Endothelial cell of umbilical vein (primary cell): ENCODE results near the gene FOXO1. TPM values are rescaled to one million over a fixed set of nuclear protein-coding genes. Genes with fewer than 3 reads are reported as not detected.

Experiments
- BruUV-seq: library from RNA; stranded (reverse); fragments of 400-500 nt; replicated peaks from 2 replicates; lab custom pipeline; 2021; lab: Mats Ljungman, UMichigan
- CTCF ChIA-PET: fragments of 300-600, 350-600 bp; sonication (Branson Sonifier 250); formaldehyde crosslinking; loops from one replicate; lab custom pipeline; 2021; ENCODE audit warnings: antibody characterized with exemption, inconsistent platforms; lab: Charles Lee
- POLR2A ChIA-PET: fragments of 300-600, 350-600 bp; sonication (Branson Sonifier 250); formaldehyde crosslinking; loops from one replicate; lab custom pipeline; 2021; ENCODE audit warnings: antibody characterized with exemption, inconsistent platforms; lab: Charles Lee
- DNase-seq: peaks from one replicate; pipeline ENCODE4 v3.0.0-alpha.2; 2011; ENCODE audit warnings: low read depth, low spot score
- FAIRE-seq: peaks from 2 replicates; lab custom pipeline; 2011; peaks lifted over from hg19 to GRCh38; lab: Jason Lieb, UNC
- H2AFZ ChIP-seq: 2 replicates; pipeline ENCODE4 v1.6.0; 2012; ENCODE audit warnings: low read depth, low read length, control low read depth, inconsistent platforms
- H3K27ac ChIP-seq: 2 replicates; pipeline ENCODE4 v1.5.1; 2011; ENCODE audit warnings: low read depth, mild to moderate bottlenecking, control low read depth, low read length, moderate library complexity; ENCODE audit not compliant: insufficient read depth
- H3K27me3 ChIP-seq, 2 experiments: 2 replicates each; pipeline versions ENCODE4 v1.6.0 to v1.6.1; 2011; ENCODE audit warnings: low read length in 2 of 2, mixed read lengths in 1 of 2; ENCODE audit not compliant: control insufficient read depth in 2 of 2, insufficient read depth in 2 of 2
- H3K36me3 ChIP-seq, 2 experiments: 2 replicates in 1 of 2; 3 replicates in 1 of 2; pipeline ENCODE4 v1.5.1; 2011; ENCODE audit warnings: low read length in 2 of 2, mild to moderate bottlenecking in 1 of 2, moderate library complexity in 1 of 2; ENCODE audit not compliant: control insufficient read depth in 2 of 2, insufficient read depth in 2 of 2; ENCODE audit errors: extremely low read depth in 1 of 2
- H3K4me1 ChIP-seq: 3 replicates; pipeline ENCODE4 v1.5.1; 2011; ENCODE audit warnings: mild to moderate bottlenecking, low read length; ENCODE audit not compliant: control insufficient read depth, insufficient read depth; ENCODE audit errors: extremely low read depth
- H3K4me2 ChIP-seq: 2 replicates; pipeline ENCODE4 v1.6.1; 2011; ENCODE audit warnings: low read length, control low read depth, mixed read lengths; ENCODE audit not compliant: insufficient read depth
- H3K4me3 ChIP-seq, 3 experiments: fragments of 200-600 bp in 1 of 3; sonication (generic), shearing (Covaris generic) in 1 of 3; replicated peaks in 1 of 3; 2 replicates each; pipeline ENCODE4 v1.5.1; 2011 to 2016; ENCODE audit warnings: control low read depth in 3 of 3, low read length in 3 of 3, mild to moderate bottlenecking in 2 of 3, inconsistent platforms in 1 of 3, low read depth in 1 of 3, moderate library complexity in 1 of 3; ENCODE audit not compliant: insufficient read depth in 1 of 3
- H3K79me2 ChIP-seq: 2 replicates; pipeline ENCODE4 v1.6.0; 2012; ENCODE audit warnings: low read length, inconsistent platforms; ENCODE audit not compliant: control insufficient read depth, insufficient read depth
- H3K9ac ChIP-seq: replicated peaks from 2 replicates; pipeline ENCODE3; 2011; ENCODE audit warnings: low read length, control low read depth; ENCODE audit not compliant: insufficient read depth; ENCODE audit errors: extremely low read depth
- H3K9me1 ChIP-seq: replicated peaks from 3 replicates; pipeline ENCODE4 v1.6.0; 2011; ENCODE audit warnings: mild to moderate bottlenecking, low read length; ENCODE audit not compliant: control insufficient read depth, insufficient read depth; ENCODE audit errors: extremely low read depth
- H3K9me3 ChIP-seq: replicated peaks from 2 replicates; pipeline ENCODE4 v1.5.1; 2012; ENCODE audit warnings: low read length, inconsistent platforms; ENCODE audit not compliant: control insufficient read depth, insufficient read depth
- H4K20me1 ChIP-seq: replicated peaks from 2 replicates; pipeline ENCODE3; 2011; ENCODE audit warnings: mild to moderate bottlenecking, low read length; ENCODE audit not compliant: control insufficient read depth, insufficient read depth; ENCODE audit errors: extremely low read depth
- CTCF ChIP-seq, 2 donors: IDR thresholded peaks; 1 replicate in 1 of 2; 2 replicates in 1 of 2; pipeline ENCODE4 v1.5.1; 2011; ENCODE audit warnings: low read length in 2 of 2, mild to moderate bottlenecking in 2 of 2, moderate library complexity in 2 of 2, control low read depth in 1 of 2, inconsistent platforms in 1 of 2, low read depth in 1 of 2; ENCODE audit not compliant: insufficient read depth in 1 of 2; ENCODE audit errors: extremely low read depth in 1 of 2
- EZH2 ChIP-seq: IDR thresholded peaks from 2 replicates; pipeline ENCODE4 v1.6.1; 2012; ENCODE audit warnings: borderline replicate concordance, low read depth, mild to moderate bottlenecking, moderate library complexity, low read length, inconsistent platforms; ENCODE audit not compliant: severe bottlenecking
- FOS ChIP-seq: IDR thresholded peaks from 2 replicates; pipeline ENCODE4 v1.6.1; 2011; ENCODE audit warnings: mild to moderate bottlenecking, low read length, moderate library complexity, borderline replicate concordance; ENCODE audit not compliant: insufficient read depth
- GATA2 ChIP-seq: IDR thresholded peaks from 2 replicates; pipeline ENCODE4 v1.7.0; 2011; ENCODE audit warnings: low read depth, mild to moderate bottlenecking, moderate library complexity, mixed read lengths, low read length; ENCODE audit not compliant: insufficient read length, insufficient read depth
- JUN ChIP-seq: IDR thresholded peaks from 2 replicates; pipeline ENCODE4 v1.6.1; 2011; ENCODE audit warnings: borderline replicate concordance, low read depth; ENCODE audit not compliant: insufficient read length, insufficient read depth
- MAX ChIP-seq: IDR thresholded peaks from 2 replicates; pipeline ENCODE4 v1.6.1; 2011; ENCODE audit not compliant: insufficient read depth, insufficient read length
- MYC ChIP-seq: IDR thresholded peaks from one replicate; pipeline ENCODE4 v1.6.1; 2011; ENCODE audit warnings: mild to moderate bottlenecking, low read depth, low read length
- POLR2A ChIP-seq: IDR thresholded peaks from 2 replicates; pipeline ENCODE4 v1.6.1; 2012; ENCODE audit warnings: low read depth, mild to moderate bottlenecking, control low read depth, low read length
- POLR2AphosphoS5 ChIP-seq: IDR thresholded peaks from 2 replicates; pipeline ENCODE4 v1.6.1; 2012; ENCODE audit warnings: low read depth, mild to moderate bottlenecking, control low read depth, low read length, moderate library complexity; ENCODE audit not compliant: insufficient read depth
- dilution Hi-C: fragments of 300-500 bp; cut with MboI; formaldehyde crosslinking; loops from one replicate; pipeline ENCODE4 v1.15.0; 2019; ENCODE audit warnings: low sequenced_read_pairs; ENCODE audit not compliant: extremely low pct_ligation_motif_present
- intact Hi-C: fragments of 100-400 bp; cut with micrococcal nuclease; formaldehyde crosslinking; loops from one replicate; pipeline ENCODE4 v1.10.0; 2022
- polyA plus RNA-seq, 4 experiments: library from polyadenylated mRNA; depleted of rRNA in 3 of 4; stranded (reverse) in 3 of 4; unstranded in 1 of 4; fragments of >200 nt; gene quantifications; 2 replicates each; pipeline versions ENCODE4 v1.2.1 to v1.2.3, GENCODE V29; 2011 to 2012; ENCODE audit warnings: missing spikeins in 1 of 4
- total RNA-seq: library from RNA; stranded (reverse); gene quantifications from 2 replicates; pipeline ENCODE4 v1.2.3, GENCODE V29; 2021

Gene FOXO1
- total and polyA plus RNA-seq, 2 donors (not counting 3 experiments of a cell fraction or from before 2014, with no cell fraction given): 44.7 to 48.5 TPM

DNA sequence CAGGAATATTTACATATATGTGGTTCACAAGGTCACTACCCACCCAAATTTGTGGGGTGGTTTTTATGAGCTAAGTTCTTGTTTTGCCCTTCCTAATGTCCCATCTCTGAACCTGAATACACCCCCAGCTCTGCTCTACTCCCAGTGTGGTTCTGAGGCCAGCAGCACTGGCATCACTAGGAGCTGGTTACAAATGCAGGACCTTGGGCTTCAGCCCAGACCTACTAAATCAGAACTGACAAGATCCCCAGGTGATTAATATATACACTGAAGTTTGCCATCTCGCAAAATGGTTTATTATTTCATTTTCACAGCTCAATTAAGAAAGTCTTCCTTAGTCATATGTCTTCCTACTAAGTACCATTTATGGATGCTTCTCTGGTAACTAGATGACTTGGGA is 67.9 kb downstream of the FOXO1 start:
- intact Hi-C loops: no loop called here
- peaks cover 93% of the 10 kb centered on the region for H3K79me2 ChIP-seq

More for the DNA sequence above, 67.9 kb downstream of the FOXO1 start:
- H3K4me2 ChIP-seq: no peak overlapping the region
- no peaks in the 10 kb centered on the region for H3K27me3 ChIP-seq
- DNase-seq: no peak
- CTCF ChIA-PET: interaction anchor here (1.0 to 1.6 kb wide), 2 partner anchors 53 to 61 kb away, joined by 3 read pairs; no protein-coding TSS in a partner anchor
- H3K36me3 ChIP-seq: no peaks in the 10 kb centered on the region
- TF ChIP-seq GATA2: no peak
- TF ChIP-seq EZH2: no peak
- no peak for TF ChIP-seq POLR2AphosphoS5
- TF ChIP-seq JUN: no peak
- TF ChIP-seq MYC: no peak
- no peak for TF ChIP-seq MAX
- no peak for TF ChIP-seq FOS
- TF ChIP-seq POLR2A: no peak
- no peak for TF ChIP-seq CTCF (IDR thresholded peaks at IDR 0.05; ENCODE audit: extremely low read depth in 1 of 2, insufficient read depth in 1 of 2, low read depth in 1 of 2, low read length in 2 of 2)
- H3K9ac ChIP-seq: no peak overlapping the region
- peaks cover 5% of the 10 kb centered on the region for H4K20me1 ChIP-seq
- dilution Hi-C loops: no loop called here
- no TSS peak for BruUV-seq
- no peak for FAIRE-seq
- no peak overlapping the region for H3K4me3 ChIP-seq
- POLR2A ChIA-PET: interaction anchor here (0.7 kb wide), 1 partner anchor 48 kb away, joined by 3 read pairs; no protein-coding TSS in a partner anchor
- H2AFZ ChIP-seq: no peak overlapping the region
- no peaks in the 10 kb centered on the region for H3K9me1 ChIP-seq
- no peaks in the 10 kb centered on the region for H3K4me1 ChIP-seq
- no peak overlapping the region for H3K27ac ChIP-seq
- no peaks in the 10 kb centered on the region for H3K9me3 ChIP-seq
